ENCODE measurements around the gene LEP.
A peak's percentile ranks its signal among the peaks of the same experiment; 100 is the strongest.

LEP gene

DNA sequence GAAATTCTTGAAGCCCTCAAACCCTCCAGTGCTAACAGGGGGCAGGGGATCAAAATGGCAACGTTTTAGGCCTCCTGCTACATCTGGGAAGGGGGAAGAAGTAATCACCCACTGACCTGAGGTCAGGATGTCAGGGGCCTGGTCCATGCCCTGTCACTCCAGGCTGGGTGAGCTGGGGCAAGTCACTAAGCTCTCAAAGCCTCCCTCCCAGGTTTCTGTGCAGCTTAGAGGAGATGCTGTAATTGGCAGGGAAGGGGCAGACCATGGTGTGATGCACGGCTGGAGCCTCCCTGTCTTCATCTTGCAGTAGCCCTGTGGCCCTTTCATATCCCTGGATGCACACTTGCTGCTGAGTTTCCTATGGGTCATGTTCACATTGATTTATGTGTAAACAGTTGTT, 27.2 kb downstream of the LEP start:
- TF ChIP-seq, protein P1, sequence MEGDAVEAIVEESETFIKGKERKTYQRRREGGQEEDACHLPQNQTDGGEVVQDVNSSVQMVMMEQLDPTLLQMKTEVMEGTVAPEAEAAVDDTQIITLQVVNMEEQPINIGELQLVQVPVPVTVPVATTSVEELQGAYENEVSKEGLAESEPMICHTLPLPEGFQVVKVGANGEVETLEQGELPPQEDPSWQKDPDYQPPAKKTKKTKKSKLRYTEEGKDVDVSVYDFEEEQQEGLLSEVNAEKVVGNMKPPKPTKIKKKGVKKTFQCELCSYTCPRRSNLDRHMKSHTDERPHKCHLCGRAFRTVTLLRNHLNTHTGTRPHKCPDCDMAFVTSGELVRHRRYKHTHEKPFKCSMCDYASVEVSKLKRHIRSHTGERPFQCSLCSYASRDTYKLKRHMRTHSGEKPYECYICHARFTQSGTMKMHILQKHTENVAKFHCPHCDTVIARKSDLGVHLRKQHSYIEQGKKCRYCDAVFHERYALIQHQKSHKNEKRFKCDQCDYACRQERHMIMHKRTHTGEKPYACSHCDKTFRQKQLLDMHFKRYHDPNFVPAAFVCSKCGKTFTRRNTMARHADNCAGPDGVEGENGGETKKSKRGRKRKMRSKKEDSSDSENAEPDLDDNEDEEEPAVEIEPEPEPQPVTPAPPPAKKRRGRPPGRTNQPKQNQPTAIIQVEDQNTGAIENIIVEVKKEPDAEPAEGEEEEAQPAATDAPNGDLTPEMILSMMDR (IDR thresholded peaks at IDR 0.05; ENCODE audit: low read depth, low read length, missing control alignments) = no peak
- no peak overlapping the region for H3K4me3 ChIP-seq (replicated peaks; ENCODE audit: low read depth, low read length)
- DNase-seq (ENCODE audit: extremely low read depth, low read depth) = no peak

- TF ChIP-seq, protein P1 (IDR thresholded peaks at IDR 0.05; ENCODE audit: low read depth, low read length, missing control alignments) = peak; percentile 25
- no peak overlapping the region for H3K4me3 ChIP-seq (replicated peaks; ENCODE audit: low read depth, low read length)
- no peak for DNase-seq (ENCODE audit: extremely low read depth, low read depth)
Observed at GRCh38 chr7:128270826-128271272, 29.8 kb downstream of the LEP start.

- H3K4me3 ChIP-seq (replicated peaks; ENCODE audit: low read depth, low read length) = peak overlapping the region; percentile 24; the same call in 1 of the 2 replicates
- no peak for DNase-seq (ENCODE audit: extremely low read depth, low read depth)
- TF ChIP-seq, protein P1 (IDR thresholded peaks at IDR 0.05; ENCODE audit: low read depth, low read length, missing control alignments) = no peak
Observed at GRCh38 chr7:128271471-128271941, 30.4 kb downstream of the LEP start.

GRCh38 chr7:128271942-128272481, 30.9 kb downstream of the LEP start:
- peak overlapping the region; percentile 24; the same call in 1 of the 2 replicates for H3K4me3 ChIP-seq (replicated peaks; ENCODE audit: low read depth, low read length)

GRCh38 chr7:128274246-128274883, 33.3 kb downstream of the LEP start:
- TF ChIP-seq, protein P1 (IDR thresholded peaks at IDR 0.05; ENCODE audit: low read depth, low read length, missing control alignments) = no peak
- no peak overlapping the region for H3K4me3 ChIP-seq (replicated peaks; ENCODE audit: low read depth, low read length)
- DNase-seq (ENCODE audit: extremely low read depth, low read depth) = no peak

More at GRCh38 chr7:128271942-128272481, 30.9 kb downstream of the LEP start:
- TF ChIP-seq, protein P1 (IDR thresholded peaks at IDR 0.05; ENCODE audit: low read depth, low read length, missing control alignments) = no peak
- no peak for DNase-seq (ENCODE audit: extremely low read depth, low read depth)

DNA sequence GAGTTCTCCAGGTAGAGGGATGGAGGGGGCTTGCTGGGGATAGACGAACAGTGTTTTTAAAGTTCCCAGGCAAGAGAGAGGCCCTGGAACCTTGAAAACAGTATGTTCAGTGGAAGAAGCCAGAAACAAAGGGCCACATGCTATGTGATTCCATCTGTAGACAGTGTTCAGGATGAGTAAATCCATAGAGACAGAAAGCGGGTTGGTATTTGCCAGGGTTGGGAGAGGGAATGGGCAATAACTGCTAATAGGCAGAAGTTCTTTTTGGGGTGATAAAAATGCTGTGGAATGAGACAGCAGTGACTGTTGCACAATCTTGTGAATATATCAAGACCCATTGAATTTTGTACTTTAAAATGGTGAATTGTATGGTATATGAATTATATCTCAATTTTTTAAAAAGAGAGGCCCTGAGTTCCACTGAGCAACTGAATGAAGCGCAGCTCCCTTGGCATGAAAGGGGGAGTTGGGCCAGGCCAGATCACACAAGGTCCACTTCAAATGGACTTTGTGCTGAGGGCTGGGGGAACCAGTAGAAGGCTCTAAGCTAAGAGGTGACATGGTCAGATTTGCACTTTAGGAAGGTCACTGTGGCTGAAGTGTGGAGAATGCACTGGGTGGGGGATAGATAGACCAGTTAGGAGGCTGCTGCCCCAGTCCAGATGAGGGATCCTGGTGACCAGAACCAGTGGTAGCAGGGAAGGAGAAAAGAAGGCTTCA, 34.0 kb downstream of the LEP start:
- DNase-seq (ENCODE audit: extremely low read depth, low read depth) = no peak
- TF ChIP-seq, protein P1 (IDR thresholded peaks at IDR 0.05; ENCODE audit: low read depth, low read length, missing control alignments) = no peak

More for the DNA sequence above, 34.0 kb downstream of the LEP start:
- no peak overlapping the region for H3K4me3 ChIP-seq (replicated peaks; ENCODE audit: low read depth, low read length)
